HepG2 (cell line): ENCODE data around the gene CASS4. TPM values are rescaled to one million over a fixed set of nuclear protein-coding genes. Genes with fewer than 3 reads are reported as not detected.
A peak's percentile ranks its signal among the peaks of the same experiment; 100 is the strongest.

ENCODE experiments used
- ARNT2 ChIP-seq: sonication (generic); formaldehyde crosslinking; IDR thresholded peaks from 2 replicates; pipeline ENCODE4 v1.8.0; 2022; ENCODE audit warnings: mild to moderate bottlenecking, low read depth, missing genetic modification reagents, moderate library complexity
- TCF7L2 ChIP-seq: IDR thresholded peaks from 2 replicates; pipeline ENCODE4 v1.6.1; 2011; ENCODE audit warnings: mild to moderate bottlenecking, low read depth, low read length, moderate library complexity
- TGIF2 ChIP-seq: IDR thresholded peaks from 2 replicates; pipeline ENCODE4 v1.6.1; 2016; ENCODE audit warnings: control low read depth, missing compliant biosample characterization
- ZFP37 ChIP-seq: sonication (generic); formaldehyde crosslinking; IDR thresholded peaks from 2 replicates; pipeline ENCODE4 v1.4.0; 2020; ENCODE audit warnings: missing genetic modification reagents, borderline replicate concordance
- ZNF138 ChIP-seq: sonication (generic); formaldehyde crosslinking; IDR thresholded peaks from 2 replicates; pipeline ENCODE4 v1.5.0; 2020; ENCODE audit warnings: mild to moderate bottlenecking, low read depth, missing genetic modification reagents
- ZNF256 ChIP-seq: sonication (generic); formaldehyde crosslinking; conservative IDR thresholded peaks from 2 replicates; pipeline ENCODE4 v1.4.0; 2020; ENCODE audit warnings: missing genetic modification reagents
- ZNF30 ChIP-seq: sonication (generic); formaldehyde crosslinking; IDR thresholded peaks from 2 replicates; pipeline ENCODE4 v1.5.0; 2020; ENCODE audit warnings: mild to moderate bottlenecking, missing genetic modification reagents
- ZNF883 ChIP-seq: sonication (generic); formaldehyde crosslinking; IDR thresholded peaks from 2 replicates; pipeline ENCODE4 v1.5.1; 2020; ENCODE audit warnings: mild to moderate bottlenecking, missing genetic modification reagents; ENCODE audit errors: not compliant biosample characterization
- polyA plus RNA-seq, 8 experiments: library from polyadenylated mRNA; depleted of rRNA in 3 of 8; stranded (reverse) in 7 of 8; unstranded in 1 of 8; fragments of >200 nt; fragmentation: Illumina TruSeq in 4 of 8; extraction: Trizol in 4 of 8; gene quantifications; 2 replicates each; pipeline versions ENCODE4 v1.2.1 to v1.2.3, GENCODE V29; 2011 to 2016; ENCODE audit warnings: low read depth in 4 of 8, missing spikeins in 1 of 8, mixed read lengths in 1 of 8; ENCODE audit not compliant: insufficient read depth in 1 of 8
- total RNA-seq, 5 experiments: library from RNA; depleted of rRNA; stranded (reverse); fragments of >200 nt; fragmentation: Illumina TruSeq; extraction: Trizol; gene quantifications; 2 replicates each; pipeline ENCODE4 v1.2.3, GENCODE V29; 2016; ENCODE audit warnings: low read depth in 1 of 5
- TF ChIP-seq, protein P1 (sequence below), 2 experiments: sonication (generic) in 1 of 2; formaldehyde crosslinking in 1 of 2; IDR thresholded peaks; 2 replicates each; pipeline versions ENCODE4 v1.5.1 to v1.6.1; 2011 to 2020; ENCODE audit warnings: borderline replicate concordance in 1 of 2, low read depth in 1 of 2, low read length in 1 of 2, mild to moderate bottlenecking in 1 of 2, missing genetic modification reagents in 1 of 2, moderate library complexity in 1 of 2
- TF ChIP-seq, protein P2 (sequence below): sonication (generic); formaldehyde crosslinking; IDR thresholded peaks from 2 replicates; pipeline ENCODE4 v1.5.1; 2020; ENCODE audit warnings: mild to moderate bottlenecking, missing genetic modification reagents
- TF ChIP-seq, protein P3 (sequence below): sonication (generic); formaldehyde crosslinking; conservative IDR thresholded peaks from 2 replicates; pipeline ENCODE4 v1.8.0; 2022; ENCODE audit warnings: missing genetic modification reagents
- TF ChIP-seq, protein P4 (sequence below): sonication (generic); formaldehyde crosslinking; IDR thresholded peaks from 2 replicates; pipeline ENCODE4 v1.4.0; 2020; ENCODE audit warnings: missing genetic modification reagents
- TF ChIP-seq, protein P5 (sequence below): IDR thresholded peaks from 2 replicates; pipeline ENCODE4 v1.6.1; 2016; ENCODE audit warnings: low read depth, missing genetic modification reagents, missing compliant biosample characterization

Gene CASS4
- total and polyA plus RNA-seq, 2 of the 13 experiments (the other 11 are each of a cell fraction or from before 2014, with no cell fraction given), result 0.17 to 0.49 TPM

DNA sequence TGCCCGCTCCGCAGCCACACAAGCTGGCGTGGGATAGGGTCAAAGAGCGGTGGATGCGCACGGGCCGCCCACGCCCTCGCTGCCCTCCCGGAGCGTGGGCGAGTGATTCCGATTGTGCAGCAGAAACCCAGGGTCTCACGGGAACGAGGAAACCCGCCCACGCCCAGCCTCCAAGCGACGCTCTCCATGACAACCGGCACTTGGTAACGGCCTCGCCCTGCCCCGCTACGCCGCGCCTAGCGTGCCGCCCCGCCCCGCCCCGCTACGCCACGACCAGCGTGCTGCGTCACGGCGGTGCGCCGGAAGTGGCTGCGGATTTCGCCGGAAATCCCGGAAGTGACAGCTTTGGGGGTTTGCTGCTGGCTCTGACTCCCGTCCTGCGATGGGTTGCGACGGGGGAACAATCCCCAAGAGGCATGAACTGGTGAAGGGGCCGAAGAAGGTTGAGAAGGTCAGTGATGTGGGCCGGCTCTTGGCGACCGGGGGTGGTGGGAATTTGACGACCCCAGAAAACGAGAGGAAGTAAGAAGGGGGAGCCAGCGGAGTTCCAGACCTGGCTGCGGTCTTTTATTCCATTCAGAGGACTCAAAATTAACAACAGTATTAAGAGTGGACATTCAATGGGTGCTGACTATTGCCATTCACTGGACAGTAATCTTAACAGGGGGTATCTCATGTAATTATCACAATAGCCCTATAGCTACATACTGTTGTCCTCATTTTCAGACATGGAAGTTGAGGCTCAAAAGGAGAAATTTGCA, 56.4 kb downstream of the CASS4 start, which contains the start of gene RTF2 (continued):
- TF ChIP-seq, protein P1, sequence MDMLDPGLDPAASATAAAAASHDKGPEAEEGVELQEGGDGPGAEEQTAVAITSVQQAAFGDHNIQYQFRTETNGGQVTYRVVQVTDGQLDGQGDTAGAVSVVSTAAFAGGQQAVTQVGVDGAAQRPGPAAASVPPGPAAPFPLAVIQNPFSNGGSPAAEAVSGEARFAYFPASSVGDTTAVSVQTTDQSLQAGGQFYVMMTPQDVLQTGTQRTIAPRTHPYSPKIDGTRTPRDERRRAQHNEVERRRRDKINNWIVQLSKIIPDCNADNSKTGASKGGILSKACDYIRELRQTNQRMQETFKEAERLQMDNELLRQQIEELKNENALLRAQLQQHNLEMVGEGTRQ (IDR thresholded peaks at IDR 0.05; ENCODE audit: low read depth, low read length), result no peak
- TF ChIP-seq, protein P1 (CRISPR knock-in tag; IDR thresholded peaks at IDR 0.05; ENCODE audit: borderline replicate concordance), result no peak
- no peak for TF ChIP-seq ZNF138 (CRISPR knock-in tag)
- TF ChIP-seq, protein P2, sequence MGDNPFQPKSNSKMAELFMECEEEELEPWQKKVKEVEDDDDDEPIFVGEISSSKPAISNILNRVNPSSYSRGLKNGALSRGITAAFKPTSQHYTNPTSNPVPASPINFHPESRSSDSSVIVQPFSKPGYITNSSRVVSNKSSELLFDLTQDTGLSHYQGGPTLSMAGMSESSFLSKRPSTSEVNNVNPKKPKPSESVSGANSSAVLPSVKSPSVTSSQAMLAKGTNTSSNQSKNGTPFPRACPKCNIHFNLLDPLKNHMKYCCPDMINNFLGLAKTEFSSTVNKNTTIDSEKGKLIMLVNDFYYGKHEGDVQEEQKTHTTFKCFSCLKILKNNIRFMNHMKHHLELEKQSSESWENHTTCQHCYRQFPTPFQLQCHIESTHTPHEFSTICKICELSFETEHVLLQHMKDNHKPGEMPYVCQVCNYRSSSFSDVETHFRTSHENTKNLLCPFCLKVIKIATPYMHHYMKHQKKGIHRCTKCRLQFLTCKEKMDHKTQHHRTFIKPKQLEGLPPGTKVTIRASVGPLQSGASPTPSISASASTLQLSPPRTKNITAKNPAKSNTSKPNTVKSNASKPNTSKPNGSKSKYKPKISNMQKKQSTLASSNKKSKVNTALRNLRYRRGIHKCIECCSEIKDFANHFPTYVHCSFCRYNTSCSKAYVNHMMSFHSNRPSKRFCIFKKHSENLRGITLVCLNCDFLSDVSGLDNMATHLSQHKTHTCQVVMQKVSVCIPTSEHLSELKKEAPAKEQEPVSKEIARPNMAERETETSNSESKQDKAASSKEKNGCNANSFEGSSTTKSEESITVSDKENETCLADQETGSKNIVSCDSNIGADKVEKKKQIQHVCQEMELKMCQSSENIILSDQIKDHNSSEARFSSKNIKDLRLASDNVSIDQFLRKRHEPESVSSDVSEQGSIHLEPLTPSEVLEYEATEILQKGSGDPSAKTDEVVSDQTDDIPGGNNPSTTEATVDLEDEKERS (CRISPR knock-in tag), result peak; percentile 92
- TF ChIP-seq TCF7L2, result no peak
- TF ChIP-seq, protein P3, sequence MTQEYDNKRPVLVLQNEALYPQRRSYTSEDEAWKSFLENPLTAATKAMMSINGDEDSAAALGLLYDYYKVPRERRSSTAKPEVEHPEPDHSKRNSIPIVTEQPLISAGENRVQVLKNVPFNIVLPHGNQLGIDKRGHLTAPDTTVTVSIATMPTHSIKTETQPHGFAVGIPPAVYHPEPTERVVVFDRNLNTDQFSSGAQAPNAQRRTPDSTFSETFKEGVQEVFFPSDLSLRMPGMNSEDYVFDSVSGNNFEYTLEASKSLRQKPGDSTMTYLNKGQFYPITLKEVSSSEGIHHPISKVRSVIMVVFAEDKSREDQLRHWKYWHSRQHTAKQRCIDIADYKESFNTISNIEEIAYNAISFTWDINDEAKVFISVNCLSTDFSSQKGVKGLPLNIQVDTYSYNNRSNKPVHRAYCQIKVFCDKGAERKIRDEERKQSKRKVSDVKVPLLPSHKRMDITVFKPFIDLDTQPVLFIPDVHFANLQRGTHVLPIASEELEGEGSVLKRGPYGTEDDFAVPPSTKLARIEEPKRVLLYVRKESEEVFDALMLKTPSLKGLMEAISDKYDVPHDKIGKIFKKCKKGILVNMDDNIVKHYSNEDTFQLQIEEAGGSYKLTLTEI (CRISPR knock-in tag), result no peak
- TF ChIP-seq, protein P4, sequence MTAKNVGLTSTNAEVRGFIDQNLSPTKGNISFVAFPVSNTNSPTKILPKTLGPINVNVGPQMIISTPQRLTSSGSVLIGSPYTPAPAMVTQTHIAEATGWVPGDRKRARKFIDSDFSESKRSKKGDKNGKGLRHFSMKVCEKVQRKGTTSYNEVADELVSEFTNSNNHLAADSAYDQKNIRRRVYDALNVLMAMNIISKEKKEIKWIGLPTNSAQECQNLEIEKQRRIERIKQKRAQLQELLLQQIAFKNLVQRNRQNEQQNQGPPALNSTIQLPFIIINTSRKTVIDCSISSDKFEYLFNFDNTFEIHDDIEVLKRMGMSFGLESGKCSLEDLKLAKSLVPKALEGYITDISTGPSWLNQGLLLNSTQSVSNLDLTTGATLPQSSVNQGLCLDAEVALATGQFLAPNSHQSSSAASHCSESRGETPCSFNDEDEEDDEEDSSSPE (CRISPR knock-in tag), result peak; percentile 74; the same call in 1 of the 2 replicates
- peak; percentile 94 for TF ChIP-seq TGIF2 (CRISPR knock-in tag)
- no peak for TF ChIP-seq ZFP37 (CRISPR knock-in tag)
- TF ChIP-seq, protein P5, sequence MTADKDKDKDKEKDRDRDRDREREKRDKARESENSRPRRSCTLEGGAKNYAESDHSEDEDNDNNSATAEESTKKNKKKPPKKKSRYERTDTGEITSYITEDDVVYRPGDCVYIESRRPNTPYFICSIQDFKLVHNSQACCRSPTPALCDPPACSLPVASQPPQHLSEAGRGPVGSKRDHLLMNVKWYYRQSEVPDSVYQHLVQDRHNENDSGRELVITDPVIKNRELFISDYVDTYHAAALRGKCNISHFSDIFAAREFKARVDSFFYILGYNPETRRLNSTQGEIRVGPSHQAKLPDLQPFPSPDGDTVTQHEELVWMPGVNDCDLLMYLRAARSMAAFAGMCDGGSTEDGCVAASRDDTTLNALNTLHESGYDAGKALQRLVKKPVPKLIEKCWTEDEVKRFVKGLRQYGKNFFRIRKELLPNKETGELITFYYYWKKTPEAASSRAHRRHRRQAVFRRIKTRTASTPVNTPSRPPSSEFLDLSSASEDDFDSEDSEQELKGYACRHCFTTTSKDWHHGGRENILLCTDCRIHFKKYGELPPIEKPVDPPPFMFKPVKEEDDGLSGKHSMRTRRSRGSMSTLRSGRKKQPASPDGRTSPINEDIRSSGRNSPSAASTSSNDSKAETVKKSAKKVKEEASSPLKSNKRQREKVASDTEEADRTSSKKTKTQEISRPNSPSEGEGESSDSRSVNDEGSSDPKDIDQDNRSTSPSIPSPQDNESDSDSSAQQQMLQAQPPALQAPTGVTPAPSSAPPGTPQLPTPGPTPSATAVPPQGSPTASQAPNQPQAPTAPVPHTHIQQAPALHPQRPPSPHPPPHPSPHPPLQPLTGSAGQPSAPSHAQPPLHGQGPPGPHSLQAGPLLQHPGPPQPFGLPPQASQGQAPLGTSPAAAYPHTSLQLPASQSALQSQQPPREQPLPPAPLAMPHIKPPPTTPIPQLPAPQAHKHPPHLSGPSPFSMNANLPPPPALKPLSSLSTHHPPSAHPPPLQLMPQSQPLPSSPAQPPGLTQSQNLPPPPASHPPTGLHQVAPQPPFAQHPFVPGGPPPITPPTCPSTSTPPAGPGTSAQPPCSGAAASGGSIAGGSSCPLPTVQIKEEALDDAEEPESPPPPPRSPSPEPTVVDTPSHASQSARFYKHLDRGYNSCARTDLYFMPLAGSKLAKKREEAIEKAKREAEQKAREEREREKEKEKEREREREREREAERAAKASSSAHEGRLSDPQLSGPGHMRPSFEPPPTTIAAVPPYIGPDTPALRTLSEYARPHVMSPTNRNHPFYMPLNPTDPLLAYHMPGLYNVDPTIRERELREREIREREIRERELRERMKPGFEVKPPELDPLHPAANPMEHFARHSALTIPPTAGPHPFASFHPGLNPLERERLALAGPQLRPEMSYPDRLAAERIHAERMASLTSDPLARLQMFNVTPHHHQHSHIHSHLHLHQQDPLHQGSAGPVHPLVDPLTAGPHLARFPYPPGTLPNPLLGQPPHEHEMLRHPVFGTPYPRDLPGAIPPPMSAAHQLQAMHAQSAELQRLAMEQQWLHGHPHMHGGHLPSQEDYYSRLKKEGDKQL (CRISPR knock-in tag), result no peak
- no peak for TF ChIP-seq ZNF30 (CRISPR knock-in tag)
- peak; percentile 95 for TF ChIP-seq ARNT2
- TF ChIP-seq ZNF256 (CRISPR knock-in tag), result peak; percentile 84; the same call in 1 of the 2 replicates
- TF ChIP-seq ZNF883 (CRISPR knock-in tag), result peak; percentile 97
